ENCODE results near the gene PRKCA. TPM values are rescaled to one million over a fixed set of nuclear protein-coding genes. Genes with fewer than 3 reads are reported as not detected.

PRKCA gene
- total and polyA plus RNA-seq, 10 of the 15 experiments (the other 5 are each of a cell fraction or from before 2014, with no cell fraction given): 0.11 to 14.6 (median 0.72) TPM

DNA sequence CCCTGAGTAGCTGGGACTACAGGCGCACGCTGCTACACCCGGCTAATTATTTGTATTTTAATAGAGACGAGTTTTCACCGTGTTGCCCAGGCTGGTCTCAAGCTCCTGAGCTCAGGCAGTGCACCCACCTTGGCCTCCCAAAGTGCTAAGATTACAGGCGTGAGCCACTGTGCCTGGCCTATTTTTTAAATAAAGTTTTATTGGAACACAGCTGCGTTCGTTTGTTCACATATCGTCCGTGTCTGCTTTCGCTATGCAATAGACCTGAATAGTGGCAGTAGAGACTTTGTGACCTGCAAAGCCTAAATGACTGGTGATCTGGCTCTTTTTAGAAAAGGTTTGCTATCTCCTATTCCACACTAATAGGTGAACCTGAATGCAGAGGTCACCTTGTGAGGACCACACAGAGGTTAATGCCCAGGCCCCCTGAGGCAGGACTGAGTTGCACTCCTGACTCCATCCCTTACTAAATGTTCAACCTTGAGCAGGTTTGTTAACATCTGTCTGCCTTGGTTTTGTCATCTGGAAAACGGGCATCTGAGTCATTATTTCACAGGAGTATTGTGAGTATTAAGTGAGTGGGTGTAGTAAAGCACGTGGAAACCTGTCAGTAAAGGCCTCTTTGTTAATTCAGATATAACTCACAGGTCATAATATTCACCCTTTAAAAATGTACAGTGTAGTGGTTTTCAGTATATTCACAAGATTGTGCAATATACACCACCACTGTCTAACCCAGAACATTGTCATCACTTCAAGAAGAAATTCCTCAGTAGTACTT is 375.0 kb downstream of the PRKCA start:
- Histone ChIP-seq H4K20me1 (ENCODE audit: control insufficient read depth, insufficient read depth) (no peaks in the 10 kb centered on the region; the same call in 1 of the 2 replicates), H3K4me1 (ENCODE audit: control insufficient read depth, insufficient read depth, low read length) (no peaks in the 10 kb centered on the region), H2AFZ (ENCODE audit: control insufficient read depth, low read depth, low read length) (no peak overlapping the region), H3K79me2 (ENCODE audit: control insufficient read depth, insufficient read depth, low read length) (no peaks in the 10 kb centered on the region), H3K9ac (ENCODE audit: control insufficient read depth, insufficient read depth, low read length) (no peak overlapping the region), H3K36me3 (ENCODE audit: control insufficient read depth in 2 of 2, insufficient read depth in 2 of 2, low read length in 1 of 2) (no peaks in the 10 kb centered on the region), H3K4me2 (ENCODE audit: control insufficient read depth, insufficient read depth) (no peak overlapping the region), H3K4me3 (no peak overlapping the region), H3K27me3 (replicated peaks in 1 of 2; ENCODE audit: control insufficient read depth in 2 of 2, insufficient read depth in 2 of 2, low read length in 1 of 2) (no peaks in the 10 kb centered on the region), H3K9me3 (replicated peaks; ENCODE audit: control insufficient read depth, insufficient read depth, low read length) (no peaks in the 10 kb centered on the region), H3K27ac (ENCODE audit: control insufficient read depth, insufficient read depth) (no peak overlapping the region)
- intact Hi-C loops (cut with micrococcal nuclease; ENCODE audit: unreplicated experiment): no loop called here
- ChIA-PET RAD21 (ENCODE audit: unreplicated experiment) (no interaction called here), POLR2A (interaction anchor here (1.1 kb wide), 1 partner anchor 17 kb away, joined by 3 read pairs; no protein-coding TSS in a partner anchor), CTCF (no interaction called here), SMC1A (ENCODE audit: uncharacterized antibody, unreplicated experiment) (interaction anchor here (0.9 kb wide), 1 partner anchor 28 kb away, joined by 3 read pairs; no protein-coding TSS in a partner anchor)
- ATAC-seq: no peak
- WGBS (ENCODE audit: insufficient coverage, insufficient replicate concordance, low lambda C conversion rate, missing lambda C conversion rate): 50% methylated on average over 13 of the region's 13 CpGs
- no peak for FAIRE-seq
- TF ChIP-seq, protein P1, sequence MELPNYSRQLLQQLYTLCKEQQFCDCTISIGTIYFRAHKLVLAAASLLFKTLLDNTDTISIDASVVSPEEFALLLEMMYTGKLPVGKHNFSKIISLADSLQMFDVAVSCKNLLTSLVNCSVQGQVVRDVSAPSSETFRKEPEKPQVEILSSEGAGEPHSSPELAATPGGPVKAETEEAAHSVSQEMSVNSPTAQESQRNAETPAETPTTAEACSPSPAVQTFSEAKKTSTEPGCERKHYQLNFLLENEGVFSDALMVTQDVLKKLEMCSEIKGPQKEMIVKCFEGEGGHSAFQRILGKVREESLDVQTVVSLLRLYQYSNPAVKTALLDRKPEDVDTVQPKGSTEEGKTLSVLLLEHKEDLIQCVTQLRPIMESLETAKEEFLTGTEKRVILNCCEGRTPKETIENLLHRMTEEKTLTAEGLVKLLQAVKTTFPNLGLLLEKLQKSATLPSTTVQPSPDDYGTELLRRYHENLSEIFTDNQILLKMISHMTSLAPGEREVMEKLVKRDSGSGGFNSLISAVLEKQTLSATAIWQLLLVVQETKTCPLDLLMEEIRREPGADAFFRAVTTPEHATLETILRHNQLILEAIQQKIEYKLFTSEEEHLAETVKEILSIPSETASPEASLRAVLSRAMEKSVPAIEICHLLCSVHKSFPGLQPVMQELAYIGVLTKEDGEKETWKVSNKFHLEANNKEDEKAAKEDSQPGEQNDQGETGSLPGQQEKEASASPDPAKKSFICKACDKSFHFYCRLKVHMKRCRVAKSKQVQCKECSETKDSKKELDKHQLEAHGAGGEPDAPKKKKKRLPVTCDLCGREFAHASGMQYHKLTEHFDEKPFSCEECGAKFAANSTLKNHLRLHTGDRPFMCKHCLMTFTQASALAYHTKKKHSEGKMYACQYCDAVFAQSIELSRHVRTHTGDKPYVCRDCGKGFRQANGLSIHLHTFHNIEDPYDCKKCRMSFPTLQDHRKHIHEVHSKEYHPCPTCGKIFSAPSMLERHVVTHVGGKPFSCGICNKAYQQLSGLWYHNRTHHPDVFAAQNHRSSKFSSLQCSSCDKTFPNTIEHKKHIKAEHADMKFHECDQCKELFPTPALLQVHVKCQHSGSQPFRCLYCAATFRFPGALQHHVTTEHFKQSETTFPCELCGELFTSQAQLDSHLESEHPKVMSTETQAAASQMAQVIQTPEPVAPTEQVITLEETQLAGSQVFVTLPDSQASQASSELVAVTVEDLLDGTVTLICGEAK (IDR thresholded peaks at IDR 0.05; ENCODE audit: borderline replicate concordance): peak; percentile 85
- no peak for TF ChIP-seq SMARCA5 (IDR thresholded peaks at IDR 0.05)
- DNase-seq (ENCODE audit: low read depth, low spot score): no peak
- in situ Hi-C loops (cut with MboI): no loop called here
- no TSS peak for BruUV-seq (replicated peaks)

Measured in GM12878 (cell line).